Osteoblast (primary cell): ENCODE data around the gene LAMA1. TPM values are rescaled to one million over a fixed set of nuclear protein-coding genes. Genes with fewer than 3 reads are reported as not detected.
A peak's percentile ranks its signal among the peaks of the same experiment; 100 is the strongest.

Experiments
- DNase-seq: peaks from one replicate; pipeline ENCODE4 v3.0.0; 2011; ENCODE audit warnings: low spot score, mixed read lengths; ENCODE audit not compliant: insufficient read length; ENCODE audit errors: missing footprints
- H2AFZ ChIP-seq: 2 replicates; pipeline ENCODE4 v1.6.0; 2011; ENCODE audit warnings: mild to moderate bottlenecking, low read length
- H3K27ac ChIP-seq: 2 replicates; pipeline ENCODE4 v1.5.1; 2011; ENCODE audit warnings: mild to moderate bottlenecking, low read depth, low read length, moderate library complexity
- H3K27me3 ChIP-seq: 2 replicates; pipeline ENCODE4 v1.6.0; 2012; ENCODE audit warnings: mild to moderate bottlenecking, control low read depth, inconsistent platforms, low read length, moderate library complexity; ENCODE audit not compliant: insufficient read depth
- H3K36me3 ChIP-seq: 2 replicates; pipeline ENCODE4 v1.5.1; 2011; ENCODE audit warnings: mild to moderate bottlenecking, low read length, control low read depth, moderate library complexity; ENCODE audit not compliant: insufficient read depth
- H3K4me1 ChIP-seq: 2 replicates; pipeline ENCODE4 v1.5.1; 2011; ENCODE audit warnings: mild to moderate bottlenecking, low read length, control low read depth, moderate library complexity; ENCODE audit not compliant: insufficient read depth
- H3K4me2 ChIP-seq: 2 replicates; pipeline ENCODE4 v1.6.0; 2011; ENCODE audit warnings: mild to moderate bottlenecking, low read length; ENCODE audit not compliant: insufficient read depth
- H3K4me3 ChIP-seq: fragments of 200-600 bp; sonication (generic); 3 replicates; pipeline ENCODE4 v1.5.1; 2012; ENCODE audit warnings: mild to moderate bottlenecking, low read length, inconsistent platforms; ENCODE audit not compliant: insufficient read depth
- H3K79me2 ChIP-seq: 2 replicates; pipeline ENCODE4 v1.6.0; 2012; ENCODE audit warnings: mild to moderate bottlenecking, low read length, control low read depth, inconsistent platforms; ENCODE audit not compliant: insufficient read depth
- H3K9me3 ChIP-seq: 2 replicates; pipeline ENCODE4 v1.5.1; 2011; ENCODE audit warnings: low read depth, low read length, control low read depth
- H4K20me1 ChIP-seq: 2 replicates; pipeline ENCODE4 v1.6.0; 2012; ENCODE audit warnings: mild to moderate bottlenecking, low read length, control low read depth; ENCODE audit not compliant: insufficient read depth
- total RNA-seq: library from RNA; depleted of rRNA; stranded (reverse); fragments of >200 nt; gene quantifications from 2 replicates; pipeline ENCODE4 v1.2.3, GENCODE V29; 2012
- TF ChIP-seq, protein P1 (sequence below): IDR thresholded peaks from 2 replicates; pipeline ENCODE4 v1.5.1; 2011; ENCODE audit warnings: mild to moderate bottlenecking, low read depth, low read length, moderate library complexity; ENCODE audit errors: extremely low read depth

The LAMA1 gene
- total RNA-seq, 1 donor = 8.3 TPM

DNA sequence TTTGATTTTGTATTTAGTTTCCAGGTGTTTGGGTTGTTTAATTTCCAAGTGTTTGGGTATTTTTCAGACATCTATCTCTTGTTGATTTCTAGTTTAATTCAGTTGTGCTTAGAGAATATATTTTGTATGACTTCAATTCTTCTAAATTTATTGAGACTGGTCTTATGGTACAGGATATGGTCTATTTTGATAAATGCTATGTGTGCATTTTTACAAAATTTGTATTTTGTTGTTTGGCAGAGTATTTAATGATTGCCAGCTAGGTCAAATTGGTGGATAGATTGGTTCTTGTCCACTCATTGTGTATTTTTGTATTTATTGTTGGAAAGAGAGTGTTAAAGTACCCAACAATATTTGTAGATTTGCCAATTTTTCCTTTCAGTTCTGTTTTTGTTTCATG is 23.7 kb upstream of the LAMA1 start:
- Histone ChIP-seq H3K27ac (no peak overlapping the region), H3K9me3 (no peaks in the 10 kb centered on the region), H3K27me3 (no peaks in the 10 kb centered on the region), H3K4me2 (no peak overlapping the region), H4K20me1 (no peaks in the 10 kb centered on the region), H3K79me2 (no peaks in the 10 kb centered on the region), H3K4me3 (no peak overlapping the region), H3K4me1 (no peaks in the 10 kb centered on the region), H2AFZ (no peak overlapping the region), H3K36me3 (no peaks in the 10 kb centered on the region)
- TF ChIP-seq, protein P1, sequence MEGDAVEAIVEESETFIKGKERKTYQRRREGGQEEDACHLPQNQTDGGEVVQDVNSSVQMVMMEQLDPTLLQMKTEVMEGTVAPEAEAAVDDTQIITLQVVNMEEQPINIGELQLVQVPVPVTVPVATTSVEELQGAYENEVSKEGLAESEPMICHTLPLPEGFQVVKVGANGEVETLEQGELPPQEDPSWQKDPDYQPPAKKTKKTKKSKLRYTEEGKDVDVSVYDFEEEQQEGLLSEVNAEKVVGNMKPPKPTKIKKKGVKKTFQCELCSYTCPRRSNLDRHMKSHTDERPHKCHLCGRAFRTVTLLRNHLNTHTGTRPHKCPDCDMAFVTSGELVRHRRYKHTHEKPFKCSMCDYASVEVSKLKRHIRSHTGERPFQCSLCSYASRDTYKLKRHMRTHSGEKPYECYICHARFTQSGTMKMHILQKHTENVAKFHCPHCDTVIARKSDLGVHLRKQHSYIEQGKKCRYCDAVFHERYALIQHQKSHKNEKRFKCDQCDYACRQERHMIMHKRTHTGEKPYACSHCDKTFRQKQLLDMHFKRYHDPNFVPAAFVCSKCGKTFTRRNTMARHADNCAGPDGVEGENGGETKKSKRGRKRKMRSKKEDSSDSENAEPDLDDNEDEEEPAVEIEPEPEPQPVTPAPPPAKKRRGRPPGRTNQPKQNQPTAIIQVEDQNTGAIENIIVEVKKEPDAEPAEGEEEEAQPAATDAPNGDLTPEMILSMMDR = no peak
- no peak for DNase-seq

DNA sequence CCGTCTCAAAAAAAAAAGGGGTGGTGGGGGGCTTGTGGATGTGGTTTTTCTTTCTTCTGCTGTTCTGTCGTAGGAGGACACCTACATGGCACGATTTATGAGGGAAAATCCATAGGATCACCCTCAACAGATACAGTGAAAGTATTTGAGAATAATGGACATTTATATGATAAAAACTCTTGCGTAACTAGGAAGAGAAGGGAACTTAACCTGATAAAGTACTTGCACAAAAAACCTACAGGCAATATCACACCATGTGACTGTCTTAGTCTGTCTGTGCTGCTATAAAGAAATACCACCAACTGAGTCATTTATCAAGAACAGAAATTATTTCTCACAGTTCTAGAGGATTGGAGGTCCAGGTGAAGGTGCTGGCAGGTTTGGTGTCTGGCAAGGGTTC is 21.8 kb upstream of the LAMA1 start:
- no peaks in the 10 kb centered on the region for H3K9me3 ChIP-seq
- H2AFZ ChIP-seq = no peak overlapping the region
- TF ChIP-seq, protein P1 = no peak
- H3K4me3 ChIP-seq = no peak overlapping the region
- no peaks in the 10 kb centered on the region for H3K4me1 ChIP-seq
- H4K20me1 ChIP-seq = no peaks in the 10 kb centered on the region
- DNase-seq = no peak
- H3K36me3 ChIP-seq = no peaks in the 10 kb centered on the region
- no peak overlapping the region for H3K4me2 ChIP-seq
- H3K79me2 ChIP-seq = no peaks in the 10 kb centered on the region
- H3K27ac ChIP-seq = no peak overlapping the region
- H3K27me3 ChIP-seq = no peaks in the 10 kb centered on the region

DNA sequence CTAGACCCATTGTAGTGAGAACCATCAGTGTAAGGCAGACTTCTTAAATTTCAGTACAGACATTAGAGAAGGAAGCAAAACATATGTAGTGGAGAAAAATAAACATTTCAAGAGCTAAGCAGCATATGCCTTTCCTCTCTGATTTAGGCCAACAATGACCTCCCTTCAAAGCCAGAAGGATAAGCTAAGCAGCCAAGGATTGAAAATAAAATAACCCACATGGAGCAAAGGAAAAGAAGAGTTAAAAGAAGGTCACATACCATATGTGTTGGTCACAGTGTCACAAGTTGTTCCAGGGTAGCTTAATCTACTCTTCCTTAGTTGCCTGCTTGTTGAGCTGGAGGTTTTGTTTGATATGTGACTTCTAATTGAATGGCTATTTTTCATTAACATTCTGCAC is 15.6 kb upstream of the LAMA1 start:
- H3K4me3 ChIP-seq = no peak overlapping the region
- no peaks in the 10 kb centered on the region for H3K36me3 ChIP-seq
- no peaks in the 10 kb centered on the region for H4K20me1 ChIP-seq
- H3K27ac ChIP-seq = no peak overlapping the region
- no peaks in the 10 kb centered on the region for H3K4me1 ChIP-seq
- H3K27me3 ChIP-seq = peaks cover 2% of the 10 kb centered on the region
- no peak for DNase-seq
- TF ChIP-seq, protein P1 = no peak
- no peaks in the 10 kb centered on the region for H3K79me2 ChIP-seq
- H3K9me3 ChIP-seq = no peaks in the 10 kb centered on the region
- peak overlapping the region; percentile 10 for H2AFZ ChIP-seq
- no peak overlapping the region for H3K4me2 ChIP-seq

DNA sequence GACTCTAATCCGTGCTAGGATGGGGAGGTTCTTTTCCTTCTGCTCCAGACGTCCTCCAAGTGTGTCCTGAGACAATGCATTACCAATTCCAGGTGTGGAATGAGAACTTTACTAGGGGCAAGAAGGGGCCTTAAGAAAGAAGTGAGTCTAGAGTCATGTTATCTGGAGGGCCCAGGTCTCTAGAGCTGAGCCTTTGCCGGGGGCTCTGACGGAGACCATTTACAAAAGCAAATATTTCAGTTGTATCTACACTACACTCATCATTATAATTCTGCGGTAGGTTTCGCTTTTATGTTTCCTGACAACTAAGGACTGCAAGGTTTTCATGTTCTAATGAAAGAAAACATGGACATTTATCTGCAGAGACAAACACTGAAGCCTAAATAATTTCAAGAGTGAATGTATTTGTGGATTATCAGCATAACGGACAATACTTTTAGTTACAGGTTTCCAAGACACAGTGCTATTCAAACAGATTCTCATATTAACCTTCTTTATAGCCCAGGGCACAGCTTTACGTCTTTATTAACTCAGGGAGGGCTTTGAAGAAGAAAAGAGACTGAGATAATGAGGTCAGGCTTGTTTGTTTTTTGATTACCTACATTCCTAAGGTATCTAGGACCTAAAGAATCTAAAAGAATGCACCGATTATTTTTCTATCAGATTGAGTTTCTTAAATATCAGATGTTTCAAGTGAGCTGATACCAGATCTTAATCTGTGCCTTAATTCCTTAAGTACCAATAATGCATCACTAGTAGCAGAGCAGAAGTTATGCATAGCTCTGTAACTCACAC is 15.0 kb upstream of the LAMA1 start:
- TF ChIP-seq, protein P1 = no peak
- H3K79me2 ChIP-seq = no peaks in the 10 kb centered on the region
- no peak for DNase-seq
- no peak overlapping the region for H3K4me2 ChIP-seq
- H3K27ac ChIP-seq = no peak overlapping the region
- H3K4me3 ChIP-seq = no peak overlapping the region
- H3K4me1 ChIP-seq = no peaks in the 10 kb centered on the region
- H2AFZ ChIP-seq = no peak overlapping the region
- H3K36me3 ChIP-seq = no peaks in the 10 kb centered on the region
- no peaks in the 10 kb centered on the region for H3K9me3 ChIP-seq
- H3K27me3 ChIP-seq = peaks cover 7% of the 10 kb centered on the region
- no peaks in the 10 kb centered on the region for H4K20me1 ChIP-seq
